SH-SY5Y (cell line): ENCODE data around the gene NCOA3.

Source experiments
- GATA2 ChIP-seq: IDR thresholded peaks from 2 replicates; pipeline ENCODE4 v1.6.1; 2011; ENCODE audit warnings: mild to moderate bottlenecking, low read depth, low read length
- GATA3 ChIP-seq: IDR thresholded peaks from 2 replicates; pipeline ENCODE4 v1.6.1; 2011; ENCODE audit warnings: low read depth, mild to moderate bottlenecking, low read length, moderate library complexity

- TF ChIP-seq GATA3: no peak
- no peak for TF ChIP-seq GATA2
Measured at GRCh38 chr20:47476452-47476851, 25.2 kb upstream of the NCOA3 start.
